ENCODE data around the gene NLGN3.

The NLGN3 gene

GRCh38 chrX:71144651-71145050 is at the start of gene NLGN3:
Gene NLGN3 (plus strand): TSS chrX:71144841. CDS start chrX:71147750, 2,909 bp downstream.
- no peak for DNase-seq

- DNase-seq = no peak
Observed at GRCh38 chrX:71095033-71095432, 49.6 kb upstream of the NLGN3 start.

DNA sequence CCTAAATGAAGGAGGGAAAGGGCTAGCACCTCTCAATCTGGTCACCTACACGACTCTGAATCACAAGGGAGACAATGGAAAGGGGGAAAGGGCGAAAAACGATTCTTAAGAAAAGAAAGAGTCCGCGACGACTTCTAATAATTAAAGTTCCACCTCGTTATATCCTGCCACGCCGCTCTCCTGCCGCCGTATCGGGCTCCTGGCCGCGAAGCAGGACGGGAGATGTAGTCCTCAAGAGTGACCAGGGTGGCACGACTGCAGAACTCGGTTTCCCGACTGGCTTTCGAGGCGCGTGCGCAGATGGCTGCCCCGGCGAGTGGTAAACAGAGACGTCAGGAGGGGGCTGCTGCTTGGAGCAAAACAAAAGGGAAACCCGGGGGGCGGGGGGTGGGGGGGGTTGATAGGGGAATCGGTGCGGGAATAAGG is 49.1 kb upstream of the NLGN3 start, which contains the start of gene FOXO4:
Gene FOXO4, plus strand, starts transcription at position 297 of the 426 bp plus-strand sequence. CDS start 678 bp downstream, outside the sequence.
- DNase-seq = peak; percentile 91 to 93

DNA sequence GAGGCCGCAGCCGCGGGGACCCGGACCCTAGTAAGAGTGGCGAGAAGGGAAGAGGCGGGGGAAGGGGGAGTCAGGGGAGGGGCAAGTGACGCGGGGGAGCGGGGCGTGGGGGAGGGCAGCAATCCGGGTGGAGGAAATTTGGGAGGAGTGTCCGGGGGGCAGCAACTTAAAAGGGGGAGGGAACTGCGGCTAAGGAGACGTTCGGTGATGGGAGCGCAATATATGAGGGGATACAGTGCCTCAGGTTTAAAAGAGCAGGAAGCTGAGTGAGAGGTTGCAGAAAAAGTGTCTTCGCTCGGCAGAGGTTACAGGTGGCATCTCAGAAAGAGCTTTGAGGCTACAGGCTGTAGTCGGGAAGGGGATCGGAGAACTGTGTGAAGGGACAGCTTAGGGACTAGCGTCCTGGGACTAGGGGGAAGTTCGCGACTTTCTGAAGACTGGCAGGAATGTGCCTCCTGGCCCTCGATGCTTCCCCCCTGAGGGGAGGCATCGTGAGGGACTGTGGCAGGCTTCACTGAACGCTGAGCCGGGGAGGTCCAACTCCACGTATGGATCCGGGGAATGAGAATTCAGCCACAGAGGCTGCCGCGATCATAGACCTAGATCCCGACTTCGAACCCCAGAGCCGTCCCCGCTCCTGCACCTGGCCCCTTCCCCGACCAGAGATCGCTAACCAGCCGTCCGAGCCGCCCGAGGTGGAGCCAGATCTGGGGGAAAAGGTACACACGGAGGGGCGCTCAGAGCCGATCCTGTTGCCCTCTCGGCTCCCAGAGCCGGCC is 48.5 kb upstream of the NLGN3 start:
- DNase-seq = peak in 1 of 2 donors; percentile 79

DNA sequence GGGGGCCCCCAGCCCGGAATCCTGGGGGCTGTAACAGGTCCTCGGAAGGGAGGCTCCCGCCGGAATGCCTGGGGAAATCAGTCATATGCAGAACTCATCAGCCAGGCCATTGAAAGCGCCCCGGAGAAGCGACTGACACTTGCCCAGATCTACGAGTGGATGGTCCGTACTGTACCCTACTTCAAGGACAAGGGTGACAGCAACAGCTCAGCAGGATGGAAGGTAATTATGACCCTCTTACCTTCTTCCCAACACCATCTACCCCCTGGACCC is 47.9 kb upstream of the NLGN3 start:
- no peak for DNase-seq

DNA sequence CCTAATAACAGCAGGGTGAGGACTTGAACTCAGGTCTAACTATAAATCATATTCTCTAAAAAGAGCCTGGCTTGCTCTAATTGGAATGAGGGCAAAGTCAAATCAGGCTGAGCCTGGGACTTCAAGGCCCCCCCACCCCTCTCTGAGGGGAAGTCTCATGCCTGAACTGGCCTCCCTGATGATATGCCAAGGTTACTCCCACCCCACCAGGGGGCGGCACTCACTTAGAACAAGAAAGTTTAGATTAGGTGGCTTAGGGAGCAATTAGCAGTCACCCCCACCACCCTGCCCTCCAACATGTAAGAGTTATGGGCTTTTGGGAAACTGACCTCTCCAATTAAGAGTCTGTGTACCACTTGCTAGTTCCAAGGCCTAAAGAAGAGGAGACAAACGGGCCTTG is 46.3 kb upstream of the NLGN3 start:
- peak; percentile 80 to 84 for DNase-seq

- no peak for DNase-seq
Observed at GRCh38 chrX:71098951-71099506, 45.6 kb upstream of the NLGN3 start.

DNA sequence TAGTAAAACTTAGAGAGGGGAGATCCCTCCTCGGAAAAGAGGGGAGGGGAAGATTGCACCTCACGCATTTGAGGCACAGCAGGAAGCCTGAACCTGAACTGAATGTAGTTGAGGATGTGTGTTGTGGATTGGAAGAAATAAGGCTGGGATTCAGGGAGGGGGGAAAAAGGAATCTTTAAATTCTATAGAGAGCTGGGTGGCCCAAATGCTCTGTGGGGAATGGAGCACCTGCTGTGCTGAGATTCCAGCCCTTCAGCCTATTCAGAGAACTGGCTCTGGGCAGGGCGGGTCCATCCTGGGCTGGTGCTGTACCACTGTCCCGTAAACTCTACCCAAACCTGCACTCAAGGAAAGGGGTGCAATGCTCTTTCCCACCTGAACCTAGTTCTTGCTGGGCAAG is 44.9 kb upstream of the NLGN3 start:
- DNase-seq = no peak

GRCh38 chrX:71100581-71101505 is 43.8 kb upstream of the NLGN3 start:
- DNase-seq = no peak

GRCh38 chrX:71102292-71102691 is 42.3 kb upstream of the NLGN3 start:
- no peak for DNase-seq

DNA sequence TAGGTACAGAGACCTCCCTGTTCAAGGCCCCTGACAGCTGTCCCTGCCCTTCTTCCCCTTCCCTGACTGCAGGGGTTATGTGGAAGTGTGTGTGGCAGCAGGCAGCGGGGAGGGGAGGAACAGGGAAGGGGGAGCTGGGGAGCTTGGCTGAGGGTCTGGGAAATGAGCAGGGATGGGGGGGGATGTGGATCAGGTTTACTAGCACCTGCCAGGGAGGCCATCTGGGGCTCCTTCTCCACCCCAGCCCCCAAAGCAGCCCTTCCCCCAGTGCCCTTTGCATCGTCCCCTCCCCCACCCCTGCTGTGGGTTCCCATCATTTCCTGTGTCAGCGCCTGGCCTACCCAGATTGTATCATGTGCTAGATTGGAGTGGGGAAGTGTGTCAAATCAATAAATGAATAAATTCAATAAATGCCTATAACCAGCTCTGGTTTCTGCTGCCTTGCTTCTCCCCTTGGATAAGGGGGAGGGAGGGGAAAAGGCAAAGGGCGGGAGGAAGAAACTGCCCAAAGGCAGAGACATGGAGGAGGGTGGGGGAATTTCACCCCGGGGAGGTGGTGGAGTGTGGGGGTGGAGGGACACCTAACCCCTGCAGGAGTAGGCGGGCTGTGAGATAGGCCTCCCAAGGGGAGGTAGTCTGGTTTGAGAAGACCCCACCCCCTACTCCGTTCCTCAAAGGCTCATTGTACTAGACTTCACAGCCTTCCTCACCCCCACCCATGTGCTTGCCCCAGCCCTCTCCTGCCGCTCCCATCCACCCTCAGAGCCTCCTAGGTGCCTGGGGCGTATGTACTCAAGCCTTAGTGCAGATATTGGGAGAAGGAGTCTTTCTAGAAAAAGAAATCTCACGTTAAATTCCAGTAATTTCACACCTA is 41.3 kb upstream of the NLGN3 start:
- DNase-seq = peak; percentile 62 to 71

GRCh38 chrX:71105628-71106027 is 39.0 kb upstream of the NLGN3 start:
- no peak for DNase-seq

GRCh38 chrX:71106427-71106826 is 38.2 kb upstream of the NLGN3 start, which contains the start of gene CXorf65:
Gene CXorf65 (minus strand): TSS chrX:71106740. CDS start chrX:71106556, 184 bp downstream.
- peak; percentile 37 to 55 for DNase-seq

- DNase-seq = no peak
Observed at GRCh38 chrX:71107245-71107644, 37.4 kb upstream of the NLGN3 start.

DNA sequence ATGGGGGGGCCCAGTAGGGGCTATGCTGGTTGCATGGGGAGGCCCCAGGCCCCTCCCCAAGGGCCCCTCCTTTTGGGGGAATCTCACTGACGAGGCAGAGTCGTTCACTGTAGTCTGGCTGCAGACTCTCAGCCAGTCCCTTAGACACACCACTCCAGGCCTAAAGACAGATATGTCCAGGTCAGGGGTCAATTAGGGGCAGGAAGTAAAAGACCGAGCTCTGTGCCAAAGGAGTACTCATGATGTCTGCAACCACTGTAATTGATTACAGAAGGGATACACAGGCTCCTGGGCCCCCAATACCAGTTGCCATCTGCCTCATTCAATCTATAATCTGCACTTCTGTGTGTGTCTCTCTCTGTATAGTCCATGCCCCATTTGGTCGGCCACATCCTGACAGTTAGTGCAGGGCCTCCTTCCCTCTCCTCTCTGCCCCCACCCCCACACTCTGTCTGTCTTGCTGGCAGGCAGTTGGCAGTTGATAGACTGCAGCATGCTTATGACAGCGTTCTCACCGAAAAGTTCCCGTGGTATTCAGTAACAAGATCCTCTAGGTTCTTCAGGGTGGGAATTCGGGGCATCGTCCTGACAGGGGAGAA is 36.8 kb upstream of the NLGN3 start:
- peak; percentile 40 to 52 for DNase-seq

GRCh38 chrX:71109051-71109450 is 35.6 kb upstream of the NLGN3 start:
- no peak for DNase-seq

DNA sequence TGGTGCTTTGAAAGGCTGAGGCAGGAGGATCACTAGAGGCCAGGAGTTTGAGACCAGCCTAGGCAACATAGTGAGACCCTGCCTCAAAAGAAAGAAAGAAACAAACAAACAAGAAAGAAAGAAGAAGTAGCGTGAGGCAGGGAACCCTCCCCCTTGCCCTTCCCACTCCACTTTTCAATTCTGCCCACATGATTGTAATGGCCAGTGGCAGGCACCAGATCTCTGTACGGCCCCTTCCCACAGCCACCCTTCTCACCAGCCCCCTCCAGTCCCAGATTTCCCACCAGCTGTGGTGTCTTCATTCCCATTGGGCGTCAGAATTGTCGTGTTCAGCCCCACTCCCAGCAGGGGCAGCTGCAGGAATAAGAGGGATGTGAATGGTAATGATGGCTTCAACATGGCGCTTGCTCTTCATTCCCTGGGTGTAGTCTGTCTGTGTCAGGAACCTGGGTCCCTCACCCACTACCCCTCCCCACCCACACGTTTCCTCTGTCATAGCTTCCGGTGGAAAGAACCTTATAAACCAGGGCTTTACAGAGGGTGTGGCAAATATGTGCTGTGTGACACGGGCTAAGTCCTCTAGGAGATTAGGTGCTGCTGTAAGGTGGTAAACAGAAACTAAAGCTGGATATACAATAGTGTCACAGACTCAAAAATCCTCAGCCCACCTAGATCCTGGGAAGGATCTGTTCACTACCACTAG is 33.3 kb upstream of the NLGN3 start, which contains the start of gene IL2RG:
Gene IL2RG, minus strand, starts transcription at position 437 of the 703 bp plus-strand sequence. Its CDS starts 38 bp downstream, at position 399.
- peak; percentile 91 for DNase-seq

- DNase-seq = peak; percentile 39 to 54
Observed at GRCh38 chrX:71111921-71112431, 32.7 kb upstream of the NLGN3 start.

DNA sequence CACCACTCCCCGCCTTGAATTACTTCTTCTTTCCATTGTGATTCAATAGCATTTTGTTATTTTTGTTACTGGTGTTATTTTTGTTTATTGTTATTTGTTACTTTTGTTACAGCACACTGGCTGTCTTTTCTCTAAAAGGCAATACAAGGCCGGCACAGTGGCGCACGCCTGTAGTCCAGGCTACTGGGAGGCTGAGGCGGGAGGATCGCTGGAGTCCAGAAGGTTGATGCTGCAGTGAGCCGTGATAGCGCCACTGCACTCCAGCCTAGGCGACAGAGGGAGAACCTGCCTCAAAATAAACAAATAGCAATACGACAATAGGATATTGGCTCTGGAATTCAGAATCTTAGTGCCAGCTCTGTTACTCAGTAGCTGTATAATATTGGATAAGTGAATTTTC is 27.3 kb upstream of the NLGN3 start:
- no peak for DNase-seq

DNA sequence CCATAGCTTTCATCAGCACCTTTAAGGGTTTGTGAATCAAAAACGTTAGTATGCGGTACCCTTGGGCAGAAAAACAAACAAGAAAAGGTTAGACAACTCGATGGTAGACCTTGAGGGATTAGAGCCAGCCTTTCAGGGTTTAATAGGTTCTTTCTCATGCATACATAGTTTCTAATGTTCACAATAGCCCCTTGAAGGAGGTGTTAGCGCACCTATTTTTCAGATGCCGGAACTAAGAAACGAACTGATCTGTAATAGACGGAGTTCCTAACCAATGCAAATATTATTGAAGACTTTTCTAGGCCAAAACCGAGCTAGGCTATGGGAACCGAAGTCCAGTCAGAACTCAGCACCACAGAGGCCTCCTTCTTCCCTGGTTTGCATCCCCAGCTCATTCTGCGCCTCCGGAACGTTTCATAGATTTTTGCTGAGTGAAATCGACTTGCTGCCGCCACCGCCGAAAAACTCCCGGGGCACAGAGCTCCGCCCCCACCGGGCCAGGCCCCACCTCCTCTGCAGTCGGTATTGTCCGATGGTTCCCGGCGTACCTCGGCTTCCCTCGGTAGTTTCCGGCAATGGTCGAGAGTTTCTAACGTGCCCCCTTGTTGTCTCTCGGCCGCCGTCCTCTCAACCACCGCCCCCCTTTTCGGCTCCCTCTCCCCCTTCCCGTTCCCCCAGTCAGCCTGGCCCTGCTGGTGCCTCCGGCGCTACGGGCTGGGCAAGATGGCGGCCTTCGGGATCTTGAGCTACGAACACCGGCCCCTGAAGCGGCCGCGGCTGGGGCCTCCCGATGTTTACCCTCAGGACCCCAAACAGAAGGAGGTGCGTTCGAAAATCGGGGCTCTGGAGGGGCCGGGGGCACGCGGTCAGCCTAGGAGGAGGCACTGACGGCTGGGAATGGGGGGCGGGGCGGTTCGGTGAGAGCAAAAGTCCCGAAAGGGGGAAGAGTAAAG is 26.3 kb upstream of the NLGN3 start, which contains the start of gene MED12:
Gene MED12, plus strand, starts transcription at position 565 of the 953 bp plus-strand sequence. Its CDS starts 159 bp downstream, at position 724.
- peak; percentile 84 to 85 for DNase-seq

All from CD4-positive, alpha-beta T cell treated with Interleukin-1 beta for 1 hour (primary cell).